Trophoblast cell (in vitro differentiated cells and primary cell): Measurements from ENCODE around the gene KMT5B.

Experiments used
- DNase-seq, 2 donors: peaks; one replicate each; pipeline ENCODE4 v3.0.0-alpha.2; 2016
- H2AFZ ChIP-seq: 2 replicates; pipeline ENCODE4 v1.6.1; 2013; ENCODE audit warnings: low read length, moderate library complexity, mild to moderate bottlenecking; ENCODE audit not compliant: insufficient read depth, poor library complexity
- H2AK5ac ChIP-seq: 2 replicates; pipeline ENCODE4 v1.6.1; 2013; ENCODE audit warnings: mild to moderate bottlenecking, low read length
- H2BK120ac ChIP-seq: 2 replicates; pipeline ENCODE4 v1.6.1; 2013; ENCODE audit warnings: low read length, mild to moderate bottlenecking, moderate library complexity; ENCODE audit not compliant: insufficient read depth, poor library complexity
- H2BK12ac ChIP-seq: 2 replicates; pipeline ENCODE4 v1.6.1; 2013; ENCODE audit warnings: mild to moderate bottlenecking, low read length, moderate library complexity
- H2BK5ac ChIP-seq: 2 replicates; pipeline ENCODE4 v1.6.1; 2013; ENCODE audit warnings: low read length, low read depth, moderate library complexity, mild to moderate bottlenecking; ENCODE audit not compliant: poor library complexity
- H3K14ac ChIP-seq: 2 replicates; pipeline ENCODE4 v1.6.1; 2013; ENCODE audit warnings: mild to moderate bottlenecking, low read length
- H3K18ac ChIP-seq: 2 replicates; pipeline ENCODE4 v1.6.1; 2013; ENCODE audit warnings: mild to moderate bottlenecking, low read length
- H3K23ac ChIP-seq: 2 replicates; pipeline ENCODE4 v1.6.1; 2013; ENCODE audit warnings: low read length
- H3K27ac ChIP-seq: 2 replicates; pipeline ENCODE4 v1.5.1; 2013; ENCODE audit warnings: low read depth, mild to moderate bottlenecking, inconsistent platforms, low read length, moderate library complexity
- H3K27me3 ChIP-seq: 2 replicates; pipeline ENCODE4 v1.6.1; 2013; ENCODE audit warnings: inconsistent platforms, mild to moderate bottlenecking, low read length, moderate library complexity; ENCODE audit not compliant: insufficient read depth
- H3K36me3 ChIP-seq, 2 experiments: 1 replicate in 1 of 2; 2 replicates in 1 of 2; pipeline ENCODE4 v1.6.1; 2013; ENCODE audit warnings: low read length in 2 of 2, mild to moderate bottlenecking in 2 of 2, moderate library complexity in 1 of 2; ENCODE audit not compliant: insufficient read depth in 2 of 2, control insufficient read depth in 1 of 2
- H3K4ac ChIP-seq: 2 replicates; pipeline ENCODE4 v1.6.1; 2013; ENCODE audit warnings: low read depth, mild to moderate bottlenecking, low read length, moderate library complexity
- H3K4me1 ChIP-seq, 2 experiments: 1 replicate in 1 of 2; 2 replicates in 1 of 2; pipeline ENCODE4 v1.6.1; 2013; ENCODE audit warnings: low read length in 2 of 2, mild to moderate bottlenecking in 2 of 2, moderate library complexity in 1 of 2; ENCODE audit not compliant: insufficient read depth in 2 of 2, control insufficient read depth in 1 of 2
- H3K4me2 ChIP-seq: 2 replicates; pipeline ENCODE4 v1.6.1; 2013; ENCODE audit warnings: inconsistent platforms, mild to moderate bottlenecking, low read length, moderate library complexity
- H3K4me3 ChIP-seq: 2 replicates; pipeline ENCODE4 v1.5.1; 2013; ENCODE audit warnings: mild to moderate bottlenecking, low read depth, low read length, inconsistent platforms
- H3K79me1 ChIP-seq: one replicate; pipeline ENCODE4 v1.6.1; 2013; ENCODE audit warnings: low read length
- H3K79me2 ChIP-seq: 2 replicates; pipeline ENCODE4 v1.6.1; 2013; ENCODE audit warnings: low read length, mild to moderate bottlenecking; ENCODE audit not compliant: control insufficient read depth, insufficient read depth, poor library complexity
- H3K9ac ChIP-seq: 2 replicates; pipeline ENCODE4 v1.6.1; 2013; ENCODE audit warnings: mild to moderate bottlenecking, low read length
- H3K9me3 ChIP-seq: 2 replicates; pipeline ENCODE4 v1.6.1; 2013; ENCODE audit warnings: low read depth, mild to moderate bottlenecking, control low read depth, inconsistent platforms, low read length; ENCODE audit not compliant: insufficient read depth
- H4K12ac ChIP-seq: 2 replicates; pipeline ENCODE4 v1.6.1; 2013; ENCODE audit warnings: low read depth, mild to moderate bottlenecking, low read length, moderate library complexity
- H4K8ac ChIP-seq: 2 replicates; pipeline ENCODE4 v1.6.1; 2013; ENCODE audit warnings: low read depth, mild to moderate bottlenecking, low read length, moderate library complexity
- H4K91ac ChIP-seq: one replicate; pipeline ENCODE4 v1.6.1; 2013; ENCODE audit warnings: low read depth, mild to moderate bottlenecking, low read length, moderate library complexity
- WGBS: extraction: QIAGEN DNeasy Blood & Tissue Kit; methylation state at CpG from one replicate; pipeline ENCODE4 v1.1.7; 2013; ENCODE audit warnings: missing lambda C conversion rate; ENCODE audit not compliant: insufficient read length, insufficient coverage; ENCODE audit errors: extremely low coverage; 5-methylcytosine and 5-hydroxymethylcytosine counted together

Gene KMT5B

DNA sequence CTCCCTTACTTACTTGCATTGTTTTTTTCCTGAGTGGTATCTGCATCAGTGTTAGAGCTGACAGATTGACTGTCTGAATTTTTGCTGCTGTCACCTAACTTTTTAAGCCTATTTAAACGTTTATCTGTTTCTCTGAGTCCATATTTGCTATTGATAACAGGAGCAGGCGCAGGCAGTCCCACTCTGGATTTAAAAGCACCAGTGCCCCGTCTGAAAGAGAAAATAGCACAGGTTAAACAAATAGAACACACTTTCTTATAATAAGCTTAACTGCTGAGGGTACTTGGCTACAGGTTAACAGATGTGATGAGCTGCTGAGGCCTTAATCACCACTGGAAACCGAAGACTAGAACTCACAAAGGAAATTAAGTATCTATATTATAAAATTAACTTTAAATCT, 46.1 kb downstream of the KMT5B start:
- Histone ChIP-seq H2BK12ac (no peak overlapping the region), H4K8ac (no peak overlapping the region), H3K36me3 (peaks cover 26 to 55% of the 10 kb centered on the region in 2 experiments), H3K4me2 (no peak overlapping the region), H3K27ac (no peak overlapping the region), H3K4ac (no peak overlapping the region), H3K79me1 (no peaks in the 10 kb centered on the region), H3K9me3 (no peaks in the 10 kb centered on the region), H3K79me2 (no peaks in the 10 kb centered on the region), H3K18ac (no peak overlapping the region), H2AK5ac (no peak overlapping the region), H4K12ac (no peak overlapping the region), H3K9ac (no peak overlapping the region), H2BK120ac (no peak overlapping the region), H3K4me1 (no peaks in the 10 kb centered on the region), H3K23ac (no peak overlapping the region), H2BK5ac (no peak overlapping the region), H2AFZ (no peak overlapping the region), H3K14ac (no peak overlapping the region), H3K27me3 (no peaks in the 10 kb centered on the region), H3K4me3 (no peak overlapping the region), H4K91ac (no peak overlapping the region)
- no peak for DNase-seq
- no CpG with 5 or more reads among the region's 4 CpGs for WGBS

DNA sequence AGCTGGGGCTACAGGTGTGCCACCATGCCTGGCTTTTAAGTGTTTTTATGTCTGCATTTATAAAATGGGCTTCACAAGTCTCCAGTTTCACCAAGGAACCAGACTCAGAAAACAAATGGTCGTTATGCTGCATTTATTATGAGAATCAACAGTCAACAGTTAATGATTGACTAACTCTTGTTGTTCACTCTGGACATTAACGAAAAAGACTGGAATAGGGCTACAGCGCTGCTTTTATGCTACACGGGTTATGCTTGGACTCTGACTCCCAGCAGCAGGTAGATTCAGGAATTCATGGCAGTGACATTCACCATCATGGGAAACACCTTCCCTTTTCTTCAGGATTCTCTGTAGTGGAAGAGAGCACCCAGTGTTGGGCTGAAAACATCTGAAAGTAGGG, 47.5 kb downstream of the KMT5B start:
- Histone ChIP-seq H2AK5ac (no peak overlapping the region), H3K4me1 (no peaks in the 10 kb centered on the region), H2BK120ac (no peak overlapping the region), H3K79me2 (no peaks in the 10 kb centered on the region), H2BK12ac (no peak overlapping the region), H4K91ac (no peak overlapping the region), H4K12ac (no peak overlapping the region), H3K9me3 (no peaks in the 10 kb centered on the region), H3K4me2 (no peak overlapping the region), H3K14ac (no peak overlapping the region), H3K18ac (no peak overlapping the region), H3K27ac (no peak overlapping the region), H3K79me1 (no peaks in the 10 kb centered on the region), H3K4me3 (no peak overlapping the region), H3K23ac (no peak overlapping the region), H4K8ac (no peak overlapping the region), H2BK5ac (no peak overlapping the region), H3K9ac (no peak overlapping the region), H3K27me3 (no peaks in the 10 kb centered on the region), H2AFZ (no peak overlapping the region), H3K36me3 (peaks cover 21 to 58% of the 10 kb centered on the region in 2 experiments), H3K4ac (no peak overlapping the region)
- no CpG with 5 or more reads among the region's 4 CpGs for WGBS
- DNase-seq: no peak

DNA sequence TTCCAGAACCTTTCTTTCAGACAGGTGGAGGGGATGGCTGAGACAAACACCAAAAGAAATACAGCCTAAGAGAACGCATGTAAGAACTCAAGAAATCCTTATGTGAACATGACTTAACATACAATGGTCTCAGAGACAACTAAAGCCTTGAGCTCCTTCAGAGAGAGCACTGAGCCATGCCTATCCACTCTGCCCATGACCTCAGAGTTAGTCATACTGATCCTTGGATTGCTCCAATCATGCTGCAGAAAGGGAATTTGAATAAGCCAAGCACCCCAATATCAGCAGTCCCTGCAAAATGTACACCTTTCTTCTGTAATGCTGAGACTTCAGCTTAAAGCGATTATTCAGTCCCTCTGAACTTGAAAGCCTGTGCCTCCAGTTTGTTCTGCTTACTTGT, 48.7 kb downstream of the KMT5B start:
- H3K23ac ChIP-seq: no peak overlapping the region
- no CpG with 5 or more reads among the region's 2 CpGs for WGBS
- no peaks in the 10 kb centered on the region for H3K79me1 ChIP-seq
- no peak overlapping the region for H4K91ac ChIP-seq
- no peaks in the 10 kb centered on the region for H3K9me3 ChIP-seq
- no peaks in the 10 kb centered on the region for H3K79me2 ChIP-seq
- H3K27ac ChIP-seq: no peak overlapping the region
- H3K18ac ChIP-seq: no peak overlapping the region
- no peak overlapping the region for H2BK120ac ChIP-seq
- H3K4me1 ChIP-seq: no peaks in the 10 kb centered on the region
- no peak overlapping the region for H3K9ac ChIP-seq
- no peak overlapping the region for H2AK5ac ChIP-seq
- no peak overlapping the region for H3K4me3 ChIP-seq
- no peaks in the 10 kb centered on the region for H3K27me3 ChIP-seq
- no peak overlapping the region for H4K12ac ChIP-seq
- no peak overlapping the region for H4K8ac ChIP-seq
- no peak overlapping the region for H2AFZ ChIP-seq
- no peak overlapping the region for H3K4me2 ChIP-seq
- no peak for DNase-seq
- no peak overlapping the region for H3K14ac ChIP-seq
- peaks cover 16 to 48% of the 10 kb centered on the region in 2 experiments for H3K36me3 ChIP-seq
- H3K4ac ChIP-seq: no peak overlapping the region
- H2BK12ac ChIP-seq: no peak overlapping the region
- no peak overlapping the region for H2BK5ac ChIP-seq

DNA sequence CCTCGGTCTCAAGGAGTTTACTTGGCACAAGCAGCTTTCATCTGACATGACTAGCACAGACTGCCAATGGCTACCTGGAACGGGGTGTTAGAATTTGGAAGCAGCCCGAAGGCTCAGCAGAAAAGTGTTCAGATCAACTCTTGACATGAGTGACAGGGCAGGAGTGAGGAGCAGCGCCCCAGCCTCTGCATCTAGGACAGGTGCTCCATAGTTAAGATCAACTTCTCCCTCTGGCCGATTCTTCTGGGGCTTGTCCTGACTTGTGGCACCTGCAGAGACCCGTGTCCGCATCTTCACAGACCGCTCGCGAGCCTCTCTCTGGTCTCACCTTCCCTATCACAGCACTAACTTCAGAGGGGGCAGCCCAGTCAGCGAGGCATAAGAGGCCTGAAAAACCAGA, 49.4 kb downstream of the KMT5B start:
- Histone ChIP-seq H3K27me3 (no peaks in the 10 kb centered on the region), H3K4me1 (no peaks in the 10 kb centered on the region), H3K4me3 (no peak overlapping the region), H3K79me1 (no peaks in the 10 kb centered on the region), H2BK12ac (no peak overlapping the region), H3K36me3 (peaks cover 16 to 46% of the 10 kb centered on the region in 2 experiments), H3K4me2 (no peak overlapping the region), H2BK120ac (no peak overlapping the region), H4K12ac (no peak overlapping the region), H4K8ac (no peak overlapping the region), H2BK5ac (no peak overlapping the region), H3K14ac (no peak overlapping the region), H3K4ac (no peak overlapping the region), H2AK5ac (no peak overlapping the region), H2AFZ (no peak overlapping the region), H3K18ac (no peak overlapping the region), H3K9ac (no peak overlapping the region), H3K23ac (no peak overlapping the region), H3K9me3 (no peaks in the 10 kb centered on the region), H4K91ac (no peak overlapping the region), H3K27ac (no peak overlapping the region), H3K79me2 (no peaks in the 10 kb centered on the region)
- WGBS: no CpG with 5 or more reads among the region's 11 CpGs
- no peak for DNase-seq
